NT2/D1 (cell line): ENCODE data around the gene KCNC1.

Experiments used
- DNase-seq: peaks from one replicate; pipeline ENCODE4 v3.0.0-alpha.2; 2011; ENCODE audit warnings: low read depth, low spot score
- H3K27me3 ChIP-seq: 2 replicates; pipeline ENCODE4 v1.6.0; 2011; ENCODE audit warnings: mild to moderate bottlenecking; ENCODE audit not compliant: insufficient read length, insufficient read depth
- H3K36me3 ChIP-seq: 2 replicates; pipeline ENCODE4 v1.6.1; 2011; ENCODE audit warnings: mild to moderate bottlenecking, low read length, mixed read lengths; ENCODE audit not compliant: insufficient read depth, insufficient read length
- H3K4me1 ChIP-seq: 2 replicates; pipeline ENCODE4 v1.5.1; 2011; ENCODE audit not compliant: insufficient read depth, insufficient read length
- H3K4me3 ChIP-seq: 2 replicates; pipeline ENCODE4 v1.5.1; 2011; ENCODE audit warnings: low read depth; ENCODE audit not compliant: insufficient read length
- H3K9ac ChIP-seq: 2 replicates; pipeline ENCODE4 v1.6.0; 2011; ENCODE audit warnings: low read depth; ENCODE audit not compliant: insufficient read length
- H3K9me3 ChIP-seq: 2 replicates; pipeline ENCODE4 v1.5.1; 2011; ENCODE audit warnings: mild to moderate bottlenecking, low read length; ENCODE audit not compliant: insufficient read depth
- SUZ12 ChIP-seq: IDR thresholded peaks from 2 replicates; pipeline ENCODE4 v1.6.1; 2011; ENCODE audit not compliant: insufficient read length, insufficient read depth; ENCODE audit errors: extremely low read depth
- YY1 ChIP-seq: IDR thresholded peaks from 2 replicates; pipeline ENCODE4 v1.6.1; 2011; ENCODE audit not compliant: insufficient read length, insufficient read depth
- ZNF274 ChIP-seq: IDR thresholded peaks from 2 replicates; pipeline ENCODE4 v1.6.1; 2011; ENCODE audit warnings: mild to moderate bottlenecking, low read depth, low read length

KCNC1 gene

GRCh38 chr11:17748044-17748443 lies 13.5 kb downstream of the KCNC1 start:
- Histone ChIP-seq H3K4me1 (peaks cover 4% of the 10 kb centered on the region), H3K27me3 (no peaks in the 10 kb centered on the region), H3K9me3 (no peaks in the 10 kb centered on the region), H3K36me3 (no peaks in the 10 kb centered on the region), H3K4me3 (no peak overlapping the region), H3K9ac (no peak overlapping the region)
- TF ChIP-seq ZNF274, result no peak
- no peak for TF ChIP-seq SUZ12
- DNase-seq, result no peak

GRCh38 chr11:17748761-17749721 lies 14.5 kb downstream of the KCNC1 start:
- DNase-seq, result no peak

GRCh38 chr11:17750013-17750800 lies 15.6 kb downstream of the KCNC1 start:
- Histone ChIP-seq H3K9me3 (no peaks in the 10 kb centered on the region), H3K36me3 (no peaks in the 10 kb centered on the region), H3K9ac (no peak overlapping the region), H3K4me3 (no peak overlapping the region), H3K27me3 (no peaks in the 10 kb centered on the region), H3K4me1 (no peaks in the 10 kb centered on the region)
- DNase-seq, result no peak
- TF ChIP-seq SUZ12 (no peak), YY1 (no peak), ZNF274 (no peak)

More at GRCh38 chr11:17748761-17749721, 14.5 kb downstream of the KCNC1 start:
- Histone ChIP-seq H3K9ac (no peak overlapping the region), H3K4me3 (no peak overlapping the region), H3K27me3 (no peaks in the 10 kb centered on the region), H3K4me1 (no peaks in the 10 kb centered on the region), H3K36me3 (no peaks in the 10 kb centered on the region), H3K9me3 (no peaks in the 10 kb centered on the region)
- TF ChIP-seq YY1 (no peak), ZNF274 (no peak), SUZ12 (no peak)

GRCh38 chr11:17750801-17751165 lies 16.2 kb downstream of the KCNC1 start:
- no peak overlapping the region for H3K9ac ChIP-seq
- no peak overlapping the region for H3K4me3 ChIP-seq
- no peaks in the 10 kb centered on the region for H3K36me3 ChIP-seq
- no peak for DNase-seq
- TF ChIP-seq ZNF274 (no peak), YY1 (no peak), SUZ12 (no peak)
- no peaks in the 10 kb centered on the region for H3K9me3 ChIP-seq
- H3K4me1 ChIP-seq, result no peaks in the 10 kb centered on the region
- no peaks in the 10 kb centered on the region for H3K27me3 ChIP-seq

- no peak for DNase-seq
- H3K36me3 ChIP-seq, result no peaks in the 10 kb centered on the region
- no peak overlapping the region for H3K9ac ChIP-seq
- no peak for TF ChIP-seq YY1
- no peak for TF ChIP-seq SUZ12
- no peak for TF ChIP-seq ZNF274
- H3K4me3 ChIP-seq, result no peak overlapping the region
- H3K9me3 ChIP-seq, result no peaks in the 10 kb centered on the region
- H3K27me3 ChIP-seq, result no peaks in the 10 kb centered on the region
- H3K4me1 ChIP-seq, result no peaks in the 10 kb centered on the region
Measured at GRCh38 chr11:17751558-17751957, 17.0 kb downstream of the KCNC1 start.

- DNase-seq, result no peak
- no peaks in the 10 kb centered on the region for H3K4me1 ChIP-seq
- H3K4me3 ChIP-seq, result no peak overlapping the region
- H3K27me3 ChIP-seq, result no peaks in the 10 kb centered on the region
- H3K9ac ChIP-seq, result no peak overlapping the region
- TF ChIP-seq YY1 (no peak), SUZ12 (no peak), ZNF274 (no peak)
- no peaks in the 10 kb centered on the region for H3K36me3 ChIP-seq
- H3K9me3 ChIP-seq, result no peaks in the 10 kb centered on the region
Measured at GRCh38 chr11:17752144-17752543, 17.6 kb downstream of the KCNC1 start.

- Histone ChIP-seq H3K27me3 (no peaks in the 10 kb centered on the region), H3K4me1 (no peaks in the 10 kb centered on the region), H3K9me3 (no peaks in the 10 kb centered on the region), H3K9ac (no peak overlapping the region), H3K36me3 (no peaks in the 10 kb centered on the region), H3K4me3 (no peak overlapping the region)
- TF ChIP-seq SUZ12, result no peak
- TF ChIP-seq ZNF274, result no peak
- TF ChIP-seq YY1, result no peak
- no peak for DNase-seq
Measured at GRCh38 chr11:17753153-17753552, 18.6 kb downstream of the KCNC1 start.
